22Rv1 (cell line): ENCODE measurements around the gene KRTAP9-3.

Source experiments
- H3K27ac ChIP-seq: fragments of 450-650 bp; 2 replicates; pipeline ENCODE4 v1.5.1; 2017
- ZFX ChIP-seq: fragments of 450-650 bp; IDR thresholded peaks from 2 replicates; pipeline ENCODE4 v1.6.1; 2017; ENCODE audit warnings: antibody characterized with exemption, borderline replicate concordance
- TF ChIP-seq, protein P1 (sequence below): fragments of 450-650 bp; IDR thresholded peaks from 2 replicates; pipeline ENCODE4 v1.5.1; 2017; ENCODE audit warnings: mild to moderate bottlenecking

The KRTAP9-3 gene

GRCh38 chr17:41278176-41278955, 46.1 kb downstream of the KRTAP9-3 start:
- no peak overlapping the region for H3K27ac ChIP-seq
- no peak for TF ChIP-seq ZFX
- TF ChIP-seq, protein P1, sequence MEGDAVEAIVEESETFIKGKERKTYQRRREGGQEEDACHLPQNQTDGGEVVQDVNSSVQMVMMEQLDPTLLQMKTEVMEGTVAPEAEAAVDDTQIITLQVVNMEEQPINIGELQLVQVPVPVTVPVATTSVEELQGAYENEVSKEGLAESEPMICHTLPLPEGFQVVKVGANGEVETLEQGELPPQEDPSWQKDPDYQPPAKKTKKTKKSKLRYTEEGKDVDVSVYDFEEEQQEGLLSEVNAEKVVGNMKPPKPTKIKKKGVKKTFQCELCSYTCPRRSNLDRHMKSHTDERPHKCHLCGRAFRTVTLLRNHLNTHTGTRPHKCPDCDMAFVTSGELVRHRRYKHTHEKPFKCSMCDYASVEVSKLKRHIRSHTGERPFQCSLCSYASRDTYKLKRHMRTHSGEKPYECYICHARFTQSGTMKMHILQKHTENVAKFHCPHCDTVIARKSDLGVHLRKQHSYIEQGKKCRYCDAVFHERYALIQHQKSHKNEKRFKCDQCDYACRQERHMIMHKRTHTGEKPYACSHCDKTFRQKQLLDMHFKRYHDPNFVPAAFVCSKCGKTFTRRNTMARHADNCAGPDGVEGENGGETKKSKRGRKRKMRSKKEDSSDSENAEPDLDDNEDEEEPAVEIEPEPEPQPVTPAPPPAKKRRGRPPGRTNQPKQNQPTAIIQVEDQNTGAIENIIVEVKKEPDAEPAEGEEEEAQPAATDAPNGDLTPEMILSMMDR: no peak
